Measurements from ENCODE around the gene HNRNPA1.

DNA sequence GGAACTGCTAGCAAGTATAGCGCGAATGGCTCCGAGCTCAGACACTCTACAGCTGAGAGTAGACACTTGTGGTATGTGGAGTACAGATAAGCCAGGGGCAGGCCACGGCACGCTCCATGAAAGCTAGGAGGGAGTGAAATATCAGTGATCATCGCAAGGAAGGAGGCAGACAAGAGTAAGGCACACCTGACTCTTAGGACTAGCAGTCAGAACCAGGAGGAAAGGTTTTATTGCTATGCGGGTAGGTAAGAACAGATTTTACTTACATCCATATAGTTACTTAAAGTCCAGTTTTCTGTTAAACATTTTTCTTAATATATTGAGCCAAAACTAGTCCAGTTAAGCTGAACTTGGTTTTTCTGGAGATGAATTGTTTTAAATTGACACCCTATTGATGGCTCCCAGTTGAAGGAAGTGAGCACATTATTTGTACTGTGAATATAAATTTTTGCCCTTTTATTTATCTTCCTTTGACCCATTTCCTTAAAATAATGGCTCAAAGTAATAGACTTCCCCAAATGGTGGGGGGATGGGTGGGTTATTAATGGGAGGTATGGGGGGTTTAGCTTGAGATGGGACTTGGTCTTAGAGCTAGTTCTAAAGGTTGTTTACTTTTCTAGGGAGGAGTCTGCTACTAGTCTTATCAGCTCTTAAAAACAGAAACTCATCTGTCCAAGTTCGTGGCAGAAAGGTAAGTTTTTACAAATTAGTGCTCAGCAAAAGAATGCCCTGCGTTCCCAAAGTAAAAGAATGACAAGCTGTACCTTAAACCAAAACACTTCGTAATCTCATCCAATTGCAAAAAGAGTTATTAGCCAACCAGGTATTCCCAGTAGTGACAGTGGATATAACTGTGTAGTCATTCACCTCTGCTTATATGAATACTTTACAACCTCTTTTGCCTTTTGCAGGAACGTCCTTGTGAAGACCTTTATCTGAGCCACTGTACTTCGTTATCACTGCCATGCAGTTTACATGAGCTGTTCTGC, 5.8 kb downstream of the HNRNPA1 start:
- TF ChIP-seq EZH2 (IDR thresholded peaks at IDR 0.05; ENCODE audit: low read length, missing control alignments): no peak
- TF ChIP-seq, protein P1, sequence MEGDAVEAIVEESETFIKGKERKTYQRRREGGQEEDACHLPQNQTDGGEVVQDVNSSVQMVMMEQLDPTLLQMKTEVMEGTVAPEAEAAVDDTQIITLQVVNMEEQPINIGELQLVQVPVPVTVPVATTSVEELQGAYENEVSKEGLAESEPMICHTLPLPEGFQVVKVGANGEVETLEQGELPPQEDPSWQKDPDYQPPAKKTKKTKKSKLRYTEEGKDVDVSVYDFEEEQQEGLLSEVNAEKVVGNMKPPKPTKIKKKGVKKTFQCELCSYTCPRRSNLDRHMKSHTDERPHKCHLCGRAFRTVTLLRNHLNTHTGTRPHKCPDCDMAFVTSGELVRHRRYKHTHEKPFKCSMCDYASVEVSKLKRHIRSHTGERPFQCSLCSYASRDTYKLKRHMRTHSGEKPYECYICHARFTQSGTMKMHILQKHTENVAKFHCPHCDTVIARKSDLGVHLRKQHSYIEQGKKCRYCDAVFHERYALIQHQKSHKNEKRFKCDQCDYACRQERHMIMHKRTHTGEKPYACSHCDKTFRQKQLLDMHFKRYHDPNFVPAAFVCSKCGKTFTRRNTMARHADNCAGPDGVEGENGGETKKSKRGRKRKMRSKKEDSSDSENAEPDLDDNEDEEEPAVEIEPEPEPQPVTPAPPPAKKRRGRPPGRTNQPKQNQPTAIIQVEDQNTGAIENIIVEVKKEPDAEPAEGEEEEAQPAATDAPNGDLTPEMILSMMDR (conservative IDR thresholded peaks at IDR 0.05 in 1 of 2, IDR thresholded peaks at IDR 0.05 in 1 of 2; ENCODE audit: low read depth in 1 of 2, low read length in 2 of 2): no peak
